ENCODE data around the gene TSPAN33. TPM values are rescaled to one million over a fixed set of nuclear protein-coding genes. Genes with fewer than 3 reads are reported as not detected.

TSPAN33 gene
- total and polyA plus RNA-seq, 10 of the 15 experiments (the other 5 are each of a cell fraction or from before 2014, with no cell fraction given), result 12.0 to 123 (median 86.3) TPM

DNA sequence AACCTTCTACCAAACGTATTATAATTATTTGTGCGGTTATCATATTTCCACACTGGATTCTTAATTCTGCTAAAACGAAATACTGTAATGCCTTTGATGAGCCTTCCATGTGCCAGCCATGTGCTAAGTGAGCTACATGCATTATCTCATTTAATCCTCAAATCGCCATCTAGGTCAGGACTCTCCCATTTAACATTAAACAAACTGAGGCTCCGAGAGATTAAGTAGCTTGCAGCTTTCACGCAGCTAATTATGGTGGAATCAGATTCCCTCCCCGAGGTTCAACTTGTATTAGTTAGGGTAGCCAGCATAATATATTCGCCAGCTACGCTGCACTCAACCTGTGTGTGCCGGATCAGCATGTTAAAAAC, 798 bp upstream of the TSPAN33 start:
- Histone ChIP-seq H3K9ac (ENCODE audit: control insufficient read depth, insufficient read depth, low read length) (peak overlapping the region; percentile 82), H2AFZ (ENCODE audit: control insufficient read depth, low read depth, low read length) (peak overlapping the region; percentile 95), H4K20me1 (ENCODE audit: control insufficient read depth, insufficient read depth) (no peaks in the 10 kb centered on the region), H3K4me3 (peak overlapping the region; percentile 89), H3K27ac (ENCODE audit: control insufficient read depth, insufficient read depth) (no peak overlapping the region), H3K27me3 (replicated peaks in 1 of 2; ENCODE audit: control insufficient read depth in 2 of 2, insufficient read depth in 2 of 2, low read length in 1 of 2) (no peaks in the 10 kb centered on the region), H3K4me2 (ENCODE audit: control insufficient read depth, insufficient read depth) (peak overlapping the region; percentile 73), H3K79me2 (ENCODE audit: control insufficient read depth, insufficient read depth, low read length) (peaks cover 47% of the 10 kb centered on the region), H3K36me3 (ENCODE audit: control insufficient read depth in 2 of 2, insufficient read depth in 2 of 2, low read length in 1 of 2) (no peaks in the 10 kb centered on the region), H3K4me1 (ENCODE audit: control insufficient read depth, insufficient read depth, low read length) (peaks cover 23% of the 10 kb centered on the region), H3K9me3 (replicated peaks; ENCODE audit: control insufficient read depth, insufficient read depth, low read length) (no peaks in the 10 kb centered on the region)
- ChIA-PET RAD21 (ENCODE audit: unreplicated experiment) (interaction anchor here (0.9 to 8.7 kb wide), 5 partner anchors 15 to 41 kb away, joined by 3 to 71 read pairs (median 8); no protein-coding TSS in a partner anchor), SMC1A (ENCODE audit: uncharacterized antibody, unreplicated experiment) (interaction anchor here (0.8 to 5.9 kb wide), 12 partner anchors 9 to 134 kb away, joined by 3 to 83 read pairs (median 4); no protein-coding TSS in a partner anchor), CTCF (interaction anchor here (0.8 to 5.7 kb wide), 6 partner anchors 18 to 54 kb away, joined by 3 to 168 read pairs (median 3); no protein-coding TSS in a partner anchor), POLR2A (interaction anchor here (0.8 to 1.5 kb wide), 5 partner anchors 9 to 21 kb away, joined by 3 to 5 read pairs (median 3); no protein-coding TSS in a partner anchor)
- TF ChIP-seq JUND (IDR thresholded peaks at IDR 0.05; ENCODE audit: low read depth, low read length), result no peak
- TF ChIP-seq POU2F2 (IDR thresholded peaks at IDR 0.05; ENCODE audit: borderline replicate concordance, low read depth, low read length), result no peak
- no peak for TF ChIP-seq JUNB (IDR thresholded peaks at IDR 0.05)
- TF ChIP-seq, protein P1, sequence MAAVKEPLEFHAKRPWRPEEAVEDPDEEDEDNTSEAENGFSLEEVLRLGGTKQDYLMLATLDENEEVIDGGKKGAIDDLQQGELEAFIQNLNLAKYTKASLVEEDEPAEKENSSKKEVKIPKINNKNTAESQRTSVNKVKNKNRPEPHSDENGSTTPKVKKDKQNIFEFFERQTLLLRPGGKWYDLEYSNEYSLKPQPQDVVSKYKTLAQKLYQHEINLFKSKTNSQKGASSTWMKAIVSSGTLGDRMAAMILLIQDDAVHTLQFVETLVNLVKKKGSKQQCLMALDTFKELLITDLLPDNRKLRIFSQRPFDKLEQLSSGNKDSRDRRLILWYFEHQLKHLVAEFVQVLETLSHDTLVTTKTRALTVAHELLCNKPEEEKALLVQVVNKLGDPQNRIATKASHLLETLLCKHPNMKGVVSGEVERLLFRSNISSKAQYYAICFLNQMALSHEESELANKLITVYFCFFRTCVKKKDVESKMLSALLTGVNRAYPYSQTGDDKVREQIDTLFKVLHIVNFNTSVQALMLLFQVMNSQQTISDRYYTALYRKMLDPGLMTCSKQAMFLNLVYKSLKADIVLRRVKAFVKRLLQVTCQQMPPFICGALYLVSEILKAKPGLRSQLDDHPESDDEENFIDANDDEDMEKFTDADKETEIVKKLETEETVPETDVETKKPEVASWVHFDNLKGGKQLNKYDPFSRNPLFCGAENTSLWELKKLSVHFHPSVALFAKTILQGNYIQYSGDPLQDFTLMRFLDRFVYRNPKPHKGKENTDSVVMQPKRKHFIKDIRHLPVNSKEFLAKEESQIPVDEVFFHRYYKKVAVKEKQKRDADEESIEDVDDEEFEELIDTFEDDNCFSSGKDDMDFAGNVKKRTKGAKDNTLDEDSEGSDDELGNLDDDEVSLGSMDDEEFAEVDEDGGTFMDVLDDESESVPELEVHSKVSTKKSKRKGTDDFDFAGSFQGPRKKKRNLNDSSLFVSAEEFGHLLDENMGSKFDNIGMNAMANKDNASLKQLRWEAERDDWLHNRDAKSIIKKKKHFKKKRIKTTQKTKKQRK (IDR thresholded peaks at IDR 0.05; ENCODE audit: low read depth, low read length), result no peak
- TF ChIP-seq FOS (IDR thresholded peaks at IDR 0.05; ENCODE audit: borderline replicate concordance, extremely low read depth, insufficient read length), result no peak
- TF ChIP-seq, protein P2, sequence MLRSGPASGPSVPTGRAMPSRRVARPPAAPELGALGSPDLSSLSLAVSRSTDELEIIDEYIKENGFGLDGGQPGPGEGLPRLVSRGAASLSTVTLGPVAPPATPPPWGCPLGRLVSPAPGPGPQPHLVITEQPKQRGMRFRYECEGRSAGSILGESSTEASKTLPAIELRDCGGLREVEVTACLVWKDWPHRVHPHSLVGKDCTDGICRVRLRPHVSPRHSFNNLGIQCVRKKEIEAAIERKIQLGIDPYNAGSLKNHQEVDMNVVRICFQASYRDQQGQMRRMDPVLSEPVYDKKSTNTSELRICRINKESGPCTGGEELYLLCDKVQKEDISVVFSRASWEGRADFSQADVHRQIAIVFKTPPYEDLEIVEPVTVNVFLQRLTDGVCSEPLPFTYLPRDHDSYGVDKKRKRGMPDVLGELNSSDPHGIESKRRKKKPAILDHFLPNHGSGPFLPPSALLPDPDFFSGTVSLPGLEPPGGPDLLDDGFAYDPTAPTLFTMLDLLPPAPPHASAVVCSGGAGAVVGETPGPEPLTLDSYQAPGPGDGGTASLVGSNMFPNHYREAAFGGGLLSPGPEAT (IDR thresholded peaks at IDR 0.05; ENCODE audit: low read depth), result no peak
- no peak for TF ChIP-seq EED (IDR thresholded peaks at IDR 0.05; ENCODE audit: low read depth)
- no peak for TF ChIP-seq CEBPB (IDR thresholded peaks at IDR 0.05; ENCODE audit: borderline replicate concordance in 1 of 2, low read depth in 2 of 2, low read length in 2 of 2)
- no peak for TF ChIP-seq SIN3A (IDR thresholded peaks at IDR 0.05; ENCODE audit: low read depth, low read length)
- intact Hi-C loops (cut with micrococcal nuclease; ENCODE audit: unreplicated experiment) (loop anchor here (10.0 kb wide), 1 partner anchor 209 kb away; the partner anchor contains the start of gene IRF5), in situ Hi-C loops (cut with MboI) (no loop called here)
- BruUV-seq (replicated peaks), result no TSS peak
- WGBS (ENCODE audit: insufficient coverage, insufficient replicate concordance, low lambda C conversion rate, missing lambda C conversion rate), result 29% methylated on average over 10 of the region's 10 CpGs
- no peak for DNase-seq (ENCODE audit: low read depth, low spot score)
- FAIRE-seq, result no peak
- ATAC-seq, result no peak

All from GM12878 (cell line).